Gastroesophageal sphincter (tissue), 4 donors: ENCODE results near the gene HMG20B. TPM values are rescaled to one million over a fixed set of nuclear protein-coding genes. Genes with fewer than 3 reads are reported as not detected.

ENCODE experiments used
- ATAC-seq: fragments of 150-250 bp; one replicate; pipeline ENCODE4 v1.9.1; 2016; ENCODE audit warnings: mild to moderate bottlenecking, moderate library complexity
- H3K27ac ChIP-seq, 4 donors: fragments of 200-600 bp; sonication (generic) in 3 of 4; 1 replicate in 3 of 4; 2 replicates in 1 of 4; pipeline ENCODE4 v1.5.1; 2016 to 2019
- H3K27me3 ChIP-seq: fragments of 200-600 bp; sonication (generic); one replicate; pipeline ENCODE4 v1.5.1; 2019
- H3K36me3 ChIP-seq, 2 donors: fragments of 200-600 bp; sonication (generic); one replicate each; pipeline ENCODE4 v1.5.1; 2019; ENCODE audit warnings: control low read depth in 1 of 2
- H3K4me1 ChIP-seq, 3 donors: fragments of 200-600 bp; sonication (generic); 1 replicate in 2 of 3; 2 replicates in 1 of 3; pipeline ENCODE4 v1.5.1; 2016 to 2019; ENCODE audit warnings: control low read depth in 2 of 3
- H3K4me3 ChIP-seq, 2 donors: fragments of 200-600 bp; sonication (generic); one replicate each; pipeline ENCODE4 v1.5.1; 2019; ENCODE audit warnings: mild to moderate bottlenecking in 1 of 2, moderate library complexity in 1 of 2
- H3K9me3 ChIP-seq, 3 donors: fragments of 200-600 bp; sonication (generic); one replicate each; pipeline ENCODE4 v1.5.1; 2017 to 2019; ENCODE audit warnings: control low read depth in 2 of 3
- CTCF ChIP-seq, 4 experiments: fragments of 200-600 bp in 2 of 4; fragments of 450-650 bp in 2 of 4; sonication (generic) in 1 of 4; IDR thresholded peaks; one replicate each; pipeline ENCODE4 v1.5.1; 2017 to 2019; ENCODE audit warnings: antibody characterized with exemption in 4 of 4, mild to moderate bottlenecking in 2 of 4, moderate library complexity in 2 of 4
- EP300 ChIP-seq: sonication (generic); formaldehyde crosslinking; IDR thresholded peaks from one replicate; pipeline ENCODE4 v1.6.1; 2017; ENCODE audit warnings: antibody characterized with exemption, mild to moderate bottlenecking
- POLR2A ChIP-seq, 2 donors: fragments of 450-650 bp; IDR thresholded peaks; one replicate each; pipeline ENCODE4 v1.6.1; 2017; ENCODE audit warnings: antibody characterized with exemption in 2 of 2, mild to moderate bottlenecking in 2 of 2, moderate library complexity in 1 of 2
- POLR2AphosphoS5 ChIP-seq: sonication (generic); formaldehyde crosslinking; IDR thresholded peaks from one replicate; pipeline ENCODE4 v1.6.1; 2017; ENCODE audit warnings: antibody characterized with exemption
- WGBS, 2 donors: methylation state at CpG; one replicate each; pipeline ENCODE4 v1.1.5; 2018; ENCODE audit warnings: low coverage in 1 of 2; 5-methylcytosine and 5-hydroxymethylcytosine counted together
- total RNA-seq, 4 donors: library from RNA; depleted of rRNA; stranded (reverse); fragments of >200 nt; gene quantifications; one replicate each; pipeline ENCODE4 v1.1.0, GENCODE V29; 2016

HMG20B gene
- total RNA-seq, 4 donors from 2014 or later: 106 to 203 (median 154) TPM

GRCh38 chr19:3608750-3609322, 36.1 kb downstream of the HMG20B start:
- TF ChIP-seq POLR2AphosphoS5: no peak
- TF ChIP-seq EP300: no peak
- no peak for TF ChIP-seq CTCF (IDR thresholded peaks at IDR 0.05)
- no peak for TF ChIP-seq POLR2A (IDR thresholded peaks at IDR 0.05)
- peaks cover 0 to 90% (median 39%) of the 10 kb centered on the region in 3 donors for H3K4me1 ChIP-seq
- H3K27me3 ChIP-seq: no peaks in the 10 kb centered on the region
- H3K4me3 ChIP-seq: no peak overlapping the region
- ATAC-seq: no peak
- H3K36me3 ChIP-seq: peaks cover 0 to 36% of the 10 kb centered on the region in 2 donors
- no peaks in the 10 kb centered on the region for H3K9me3 ChIP-seq
- 20% methylated on average over 1 of the region's 21 CpGs; no CpG with 5 or more reads in 1 of the 2 donors for WGBS, 2 donors
- H3K27ac ChIP-seq: peak overlapping the region in 3 of 4 donors; percentile 82 to 92 (median 86)

GRCh38 chr19:3609779-3610719, 37.3 kb downstream of the HMG20B start:
- no peak for ATAC-seq
- H3K4me3 ChIP-seq: no peak overlapping the region
- peaks cover 0 to 45% of the 10 kb centered on the region in 2 donors for H3K36me3 ChIP-seq
- H3K4me1 ChIP-seq: peaks cover 0 to 90% (median 38%) of the 10 kb centered on the region in 3 donors
- no peaks in the 10 kb centered on the region for H3K9me3 ChIP-seq
- TF ChIP-seq POLR2AphosphoS5 (no peak), EP300 (no peak), CTCF (IDR thresholded peaks at IDR 0.05) (no peak), POLR2A (IDR thresholded peaks at IDR 0.05) (no peak)
- 35 to 78% methylated on average over 4 to 13 of the region's 24 CpGs for WGBS, 2 donors
- H3K27ac ChIP-seq: peak overlapping the region in 3 of 4 donors; percentile 82 to 92 (median 86)
- H3K27me3 ChIP-seq: no peaks in the 10 kb centered on the region

GRCh38 chr19:3610745-3611717, 38.3 kb downstream of the HMG20B start:
- H3K36me3 ChIP-seq: peaks cover 0 to 55% of the 10 kb centered on the region in 2 donors
- H3K27me3 ChIP-seq: no peaks in the 10 kb centered on the region
- H3K4me3 ChIP-seq: no peak overlapping the region
- WGBS, 2 donors: 75% methylated on average over 5 of the region's 41 CpGs; no CpG with 5 or more reads in 1 of the 2 donors
- no peak for ATAC-seq
- peak overlapping the region in 3 of 4 donors; percentile 11 to 92 (median 14) for H3K27ac ChIP-seq
- TF ChIP-seq POLR2A (IDR thresholded peaks at IDR 0.05) (no peak), CTCF (IDR thresholded peaks at IDR 0.05) (no peak), POLR2AphosphoS5 (no peak), EP300 (no peak)
- peaks cover 0 to 82% (median 36%) of the 10 kb centered on the region in 3 donors for H3K4me1 ChIP-seq
- H3K9me3 ChIP-seq: no peaks in the 10 kb centered on the region

- Histone ChIP-seq H3K27me3 (no peaks in the 10 kb centered on the region), H3K9me3 (no peaks in the 10 kb centered on the region), H3K27ac (peak overlapping the region in 3 of 4 donors; percentile 5 to 69 (median 21)), H3K36me3 (peaks cover 0 to 63% of the 10 kb centered on the region in 2 donors), H3K4me1 (peaks cover 0 to 74% (median 30%) of the 10 kb centered on the region in 3 donors), H3K4me3 (no peak overlapping the region)
- no peak for TF ChIP-seq POLR2A (IDR thresholded peaks at IDR 0.05)
- no peak for TF ChIP-seq CTCF (IDR thresholded peaks at IDR 0.05)
- no peak for TF ChIP-seq POLR2AphosphoS5
- no peak for TF ChIP-seq EP300
- no peak for ATAC-seq
- 92 to 98% methylated on average over 22 to 36 of the region's 36 CpGs for WGBS, 2 donors
Measured at GRCh38 chr19:3611841-3612240, 39.1 kb downstream of the HMG20B start.
